ENCODE results near the gene NUDCD2. TPM values are rescaled to one million over a fixed set of nuclear protein-coding genes. Genes with fewer than 3 reads are reported as not detected.

NUDCD2 gene
- total RNA-seq, 1 experiment from 2014 or later = 56.8 TPM

DNA sequence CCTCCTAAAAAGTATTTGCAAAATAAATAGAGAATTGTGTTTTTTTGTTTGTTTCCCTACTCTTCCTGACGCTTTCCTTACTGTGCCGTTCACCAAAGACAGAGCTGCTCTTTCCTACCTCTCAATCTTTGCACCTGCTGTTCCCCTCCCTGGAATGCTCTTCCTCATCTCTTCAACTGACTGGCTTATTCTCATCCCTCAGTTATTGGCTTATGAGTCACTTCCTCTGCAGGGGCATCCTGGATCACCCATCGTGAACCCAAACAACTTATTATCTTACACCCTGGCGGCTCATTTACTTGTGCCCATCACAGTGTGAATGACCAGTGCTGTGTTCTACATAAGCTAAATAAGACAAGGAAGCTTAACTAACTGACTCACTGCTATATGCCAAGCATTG is 58.6 kb downstream of the NUDCD2 start:
- no peaks in the 10 kb centered on the region for H3K9me3 ChIP-seq (ENCODE audit: control insufficient read depth in 1 of 2, insufficient read depth in 1 of 2, low read depth in 1 of 2, low read length in 2 of 2)
- peaks cover 0 to 5% of the 10 kb centered on the region in 2 experiments; a peak in 2 of 4 replicates for H3K4me1 ChIP-seq (ENCODE audit: control insufficient read depth in 1 of 2, insufficient read depth in 2 of 2, low read length in 2 of 2)
- TF ChIP-seq ELF1 (IDR thresholded peaks at IDR 0.05; ENCODE audit: borderline replicate concordance, low read depth) (no peak), ZFX (IDR thresholded peaks at IDR 0.05) (no peak), SP1 (IDR thresholded peaks at IDR 0.05; ENCODE audit: low read depth) (no peak), EGR1 (IDR thresholded peaks at IDR 0.05; ENCODE audit: low read depth) (no peak), CBX3 (IDR thresholded peaks at IDR 0.05; ENCODE audit: low read depth) (no peak), ZBTB33 (IDR thresholded peaks at IDR 0.05; ENCODE audit: extremely low read depth, insufficient replicate concordance, low read length) (no peak), YY1 (IDR thresholded peaks at IDR 0.05; ENCODE audit: extremely low read depth, insufficient replicate concordance, low read depth, low read length) (no peak), EZH2phosphoT487 (IDR thresholded peaks at IDR 0.05; ENCODE audit: borderline replicate concordance) (no peak), POLR2A (IDR thresholded peaks at IDR 0.05; ENCODE audit: borderline replicate concordance, extremely low read depth, insufficient read depth, insufficient read length) (no peak), SIN3A (IDR thresholded peaks at IDR 0.05; ENCODE audit: low read depth) (no peak), RAD21 (IDR thresholded peaks at IDR 0.05; ENCODE audit: low read depth) (no peak), EZH2 (IDR thresholded peaks at IDR 0.05) (no peak), REST (IDR thresholded peaks at IDR 0.05; ENCODE audit: low read depth) (no peak), ATF3 (IDR thresholded peaks at IDR 0.05) (no peak)
- TF ChIP-seq, protein P1, sequence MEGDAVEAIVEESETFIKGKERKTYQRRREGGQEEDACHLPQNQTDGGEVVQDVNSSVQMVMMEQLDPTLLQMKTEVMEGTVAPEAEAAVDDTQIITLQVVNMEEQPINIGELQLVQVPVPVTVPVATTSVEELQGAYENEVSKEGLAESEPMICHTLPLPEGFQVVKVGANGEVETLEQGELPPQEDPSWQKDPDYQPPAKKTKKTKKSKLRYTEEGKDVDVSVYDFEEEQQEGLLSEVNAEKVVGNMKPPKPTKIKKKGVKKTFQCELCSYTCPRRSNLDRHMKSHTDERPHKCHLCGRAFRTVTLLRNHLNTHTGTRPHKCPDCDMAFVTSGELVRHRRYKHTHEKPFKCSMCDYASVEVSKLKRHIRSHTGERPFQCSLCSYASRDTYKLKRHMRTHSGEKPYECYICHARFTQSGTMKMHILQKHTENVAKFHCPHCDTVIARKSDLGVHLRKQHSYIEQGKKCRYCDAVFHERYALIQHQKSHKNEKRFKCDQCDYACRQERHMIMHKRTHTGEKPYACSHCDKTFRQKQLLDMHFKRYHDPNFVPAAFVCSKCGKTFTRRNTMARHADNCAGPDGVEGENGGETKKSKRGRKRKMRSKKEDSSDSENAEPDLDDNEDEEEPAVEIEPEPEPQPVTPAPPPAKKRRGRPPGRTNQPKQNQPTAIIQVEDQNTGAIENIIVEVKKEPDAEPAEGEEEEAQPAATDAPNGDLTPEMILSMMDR (IDR thresholded peaks at IDR 0.05 in 2 of 3, conservative IDR thresholded peaks at IDR 0.05 in 1 of 3; ENCODE audit: borderline replicate concordance in 1 of 3, insufficient read depth in 1 of 3, low read depth in 2 of 3, low read length in 2 of 3) = no peak
- no TSS peak for BruUV-seq (replicated peaks)
- ChIA-PET CTCF (no interaction called here), RAD21 (ENCODE audit: low non-redundant PET in 1 of 2, low total read pairs in 2 of 2, uncharacterized antibody in 2 of 2, unreplicated experiment in 2 of 2) (no interaction called here), POLR2A (no interaction called here)
- H3K4me3 ChIP-seq (replicated peaks in 1 of 2; ENCODE audit: low read depth in 1 of 2, low read length in 2 of 2) = no peak overlapping the region
- no peak overlapping the region for H2AFZ ChIP-seq (ENCODE audit: low read depth, low read length, poor library complexity, severe bottlenecking)
- H3K27me3 ChIP-seq (ENCODE audit: insufficient read depth, low read length) = no peaks in the 10 kb centered on the region
- no peak overlapping the region for H3K27ac ChIP-seq (ENCODE audit: low read depth, low read length)
- ATAC-seq = no peak
- no peaks in the 10 kb centered on the region for H3K9me2 ChIP-seq (ENCODE audit: insufficient read depth)
- H4K20me1 ChIP-seq (ENCODE audit: insufficient read depth) = no peaks in the 10 kb centered on the region
- no peaks in the 10 kb centered on the region for H3K79me2 ChIP-seq (ENCODE audit: insufficient read depth, low read length)
- intact Hi-C loops (cut with micrococcal nuclease) = loop anchor here (10.0 kb wide), 2 partner anchors 296 to 1856 kb away; partner anchors contain the start of gene GABRB2
- DNase-seq (ENCODE audit: low read depth, low spot score) = no peak
- no peak overlapping the region for H3K9ac ChIP-seq (ENCODE audit: low read length)
- no peak overlapping the region for H3K4me2 ChIP-seq (ENCODE audit: low read length)
- H3K36me3 ChIP-seq (ENCODE audit: control insufficient read depth in 1 of 2, insufficient read depth in 2 of 2, low read length in 2 of 2) = no peaks in the 10 kb centered on the region

All from HCT116 (cell line).